Activated T-cell treated with anti-CD3 and anti-CD28 coated beads, Interleukin-2, amount 50 U/mL, for 48 hours (primary cell): Measurements from ENCODE around the gene S100PBP.
A peak's percentile ranks its signal among the peaks of the same experiment; 100 is the strongest.

Source experiments
- DNase-seq, 2 experiments: peaks; one replicate each; pipeline ENCODE4 v3.0.0-alpha.2; 2020

S100PBP gene

GRCh38 chr1:32871364-32872191, 54.1 kb downstream of the S100PBP start:
- peak in 1 of 2 experiments; percentile 26 for DNase-seq

- DNase-seq, result peak in 1 of 2 experiments; percentile 22
Measured at GRCh38 chr1:32872192-32872460, 54.7 kb downstream of the S100PBP start.

- DNase-seq, result peak in 1 of 2 experiments; percentile 11
Measured at GRCh38 chr1:32873484-32873883, 56.0 kb downstream of the S100PBP start.

- DNase-seq, result no peak
Measured at GRCh38 chr1:32874860-32875752, 57.7 kb downstream of the S100PBP start.

DNA sequence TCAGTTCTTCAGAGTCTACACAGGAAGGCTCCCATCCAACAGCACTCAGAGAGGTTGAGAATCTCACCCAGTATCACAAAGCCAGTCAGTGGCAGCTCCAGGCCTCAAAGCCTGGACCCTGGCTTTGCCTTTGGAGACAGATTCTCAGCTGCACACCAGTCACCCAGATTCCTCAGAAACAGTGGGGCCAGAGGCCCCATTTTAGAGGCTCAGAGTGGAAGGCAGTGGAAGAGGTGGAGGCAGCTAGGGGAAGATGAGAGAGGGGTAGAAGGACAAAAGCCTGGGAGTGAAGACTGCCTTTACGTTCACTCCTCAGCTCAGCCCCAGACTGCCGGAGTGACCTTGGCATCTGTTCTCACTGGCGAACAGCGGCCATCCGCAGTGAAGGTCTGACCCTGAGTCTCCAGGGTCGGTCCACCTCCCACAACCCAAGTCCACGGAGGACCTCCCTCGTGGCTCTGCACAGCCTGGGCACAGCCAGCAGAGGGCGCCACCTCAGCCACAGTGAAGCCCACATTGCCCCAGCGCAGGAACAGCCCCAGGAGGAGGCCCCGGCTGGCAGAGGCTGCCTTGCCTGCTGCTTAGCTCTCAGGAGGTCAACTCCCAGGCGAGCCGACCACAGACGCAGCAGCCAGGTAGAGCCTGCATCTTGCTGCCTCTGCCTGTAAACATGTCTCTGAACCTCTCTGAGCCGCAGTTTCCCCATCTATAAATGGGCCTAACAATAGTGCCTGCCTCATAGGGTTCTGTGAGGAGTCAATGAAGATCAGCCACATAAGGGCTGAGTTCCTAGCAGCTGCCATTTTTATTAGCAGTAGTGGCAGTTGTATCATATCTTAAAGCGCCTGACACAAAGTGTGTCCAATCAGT, 59.1 kb downstream of the S100PBP start:
- DNase-seq, result peak; percentile 81 to 84

- no peak for DNase-seq
Measured at GRCh38 chr1:32877211-32878110, 60.0 kb downstream of the S100PBP start.

GRCh38 chr1:32878183-32878582, 60.7 kb downstream of the S100PBP start:
- no peak for DNase-seq

GRCh38 chr1:32878637-32879041, 61.2 kb downstream of the S100PBP start:
- no peak for DNase-seq

GRCh38 chr1:32881291-32881690, 63.8 kb downstream of the S100PBP start:
- DNase-seq, result no peak

DNA sequence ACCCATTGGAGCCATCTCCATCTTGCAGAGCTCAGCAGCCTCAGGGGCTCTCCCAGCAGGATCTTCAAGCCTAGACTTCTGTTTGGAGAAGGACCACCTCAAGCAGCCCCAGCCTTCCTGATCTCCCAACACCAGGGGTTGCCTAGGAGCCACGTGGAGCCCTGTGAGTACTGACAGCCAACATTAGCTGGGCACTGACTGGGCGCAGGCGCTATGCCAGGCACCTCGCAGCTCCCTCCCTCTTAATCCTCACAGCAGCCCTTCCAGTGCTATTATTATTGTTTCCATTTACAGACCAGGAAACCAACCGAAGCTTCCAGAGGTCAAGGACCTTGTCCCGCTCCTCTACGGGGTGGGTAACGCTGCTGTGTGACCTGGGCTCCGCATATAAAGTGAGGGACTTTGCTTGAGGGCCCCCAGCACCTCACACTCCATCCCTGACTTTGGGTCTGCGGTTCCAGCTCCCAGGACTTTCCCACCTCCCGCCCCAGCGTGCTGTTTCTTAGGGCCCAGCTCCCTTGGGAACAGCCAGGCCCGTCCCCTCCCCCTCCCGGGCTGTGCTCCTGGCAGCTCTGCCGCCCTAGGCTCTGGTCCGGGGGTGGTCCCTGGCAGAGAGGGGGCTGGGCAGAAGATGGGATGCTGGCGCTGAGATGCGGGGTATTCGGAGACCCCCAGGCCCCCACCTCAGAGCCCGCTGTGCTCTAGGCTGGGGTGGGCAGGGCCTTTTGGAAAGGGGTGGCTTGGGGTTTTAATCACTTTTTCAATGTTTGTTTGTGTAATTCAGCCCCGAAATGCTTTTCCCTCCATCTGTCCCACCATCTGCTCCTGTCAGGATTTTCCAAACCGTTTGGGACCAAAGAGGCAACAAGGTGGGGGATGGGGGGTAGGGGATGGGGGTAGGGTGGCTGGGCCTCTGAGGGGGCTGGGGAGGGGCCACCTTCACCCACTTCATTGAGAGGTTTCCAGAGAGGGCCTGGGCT, 64.7 kb downstream of the S100PBP start:
- no peak for DNase-seq

GRCh38 chr1:32883338-32884031, 66.0 kb downstream of the S100PBP start:
- no peak for DNase-seq

DNA sequence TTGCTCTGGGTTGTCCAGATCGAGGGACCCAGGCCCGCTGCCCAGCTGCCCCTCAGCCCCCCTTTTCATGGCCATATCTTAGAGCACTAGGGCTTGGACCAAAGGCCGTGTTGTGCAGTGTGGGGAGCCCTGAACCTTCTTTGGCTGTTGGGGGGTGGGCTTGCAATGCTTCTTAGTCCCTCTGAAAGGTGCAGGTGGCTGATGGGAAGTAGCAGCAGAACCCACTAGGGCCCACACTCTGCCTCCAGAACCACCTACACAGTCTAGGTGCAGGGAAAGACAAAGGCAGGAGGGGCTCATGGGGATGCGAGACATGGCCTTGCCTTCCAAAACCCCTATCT, 66.5 kb downstream of the S100PBP start:
- DNase-seq, result no peak

- DNase-seq, result no peak
Measured at GRCh38 chr1:32884726-32885125, 67.3 kb downstream of the S100PBP start.

- DNase-seq, result no peak
Measured at GRCh38 chr1:32885676-32886003, 68.2 kb downstream of the S100PBP start.

DNA sequence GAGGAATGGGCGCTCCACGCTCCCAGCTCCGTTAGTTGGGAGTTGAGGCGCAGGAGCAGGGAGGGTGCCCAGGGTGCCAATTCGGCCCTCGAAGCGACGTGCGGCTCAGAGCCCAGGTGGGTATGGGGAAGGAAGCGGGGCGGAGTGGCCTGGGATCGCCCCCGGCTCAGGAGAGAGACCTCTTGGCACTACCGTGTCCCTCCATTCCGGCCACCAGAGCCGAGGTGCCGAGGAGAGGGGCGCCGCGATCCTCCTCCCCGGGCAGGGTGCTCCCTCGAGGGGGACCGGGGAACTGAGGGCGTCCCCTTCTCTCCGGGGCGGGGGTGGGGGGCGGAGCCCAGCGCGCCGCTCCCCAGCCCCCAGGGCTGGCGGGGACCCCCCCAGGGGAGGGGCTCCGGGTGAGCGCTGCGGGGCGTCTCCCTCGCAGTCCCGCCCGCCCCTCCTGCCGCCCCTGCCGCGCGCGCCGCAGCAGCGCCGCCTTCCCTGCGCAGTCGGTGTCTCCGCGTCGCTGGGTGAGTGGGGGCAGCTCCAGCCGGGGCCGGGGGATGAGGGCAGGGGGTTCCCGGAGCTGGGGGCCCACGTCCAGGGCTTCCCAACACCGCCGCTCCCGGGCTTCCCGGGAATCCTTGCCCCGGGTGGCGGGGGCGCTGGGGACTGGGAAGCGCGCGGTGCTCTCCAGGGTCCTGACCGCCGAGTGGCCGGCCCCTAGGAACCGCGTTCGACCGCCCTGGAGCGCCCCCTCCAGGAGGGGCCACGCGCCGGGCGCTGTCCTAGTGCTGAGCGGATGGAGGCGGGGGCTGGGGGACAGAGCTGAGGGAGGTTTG, 68.8 kb downstream of the S100PBP start, which contains the start of gene HPCA:
Gene HPCA (plus strand): TSS at position 488 of the 824 bp plus-strand sequence. CDS start 2,408 bp downstream, outside the sequence.
- DNase-seq, result peak; percentile 63 to 72

DNA sequence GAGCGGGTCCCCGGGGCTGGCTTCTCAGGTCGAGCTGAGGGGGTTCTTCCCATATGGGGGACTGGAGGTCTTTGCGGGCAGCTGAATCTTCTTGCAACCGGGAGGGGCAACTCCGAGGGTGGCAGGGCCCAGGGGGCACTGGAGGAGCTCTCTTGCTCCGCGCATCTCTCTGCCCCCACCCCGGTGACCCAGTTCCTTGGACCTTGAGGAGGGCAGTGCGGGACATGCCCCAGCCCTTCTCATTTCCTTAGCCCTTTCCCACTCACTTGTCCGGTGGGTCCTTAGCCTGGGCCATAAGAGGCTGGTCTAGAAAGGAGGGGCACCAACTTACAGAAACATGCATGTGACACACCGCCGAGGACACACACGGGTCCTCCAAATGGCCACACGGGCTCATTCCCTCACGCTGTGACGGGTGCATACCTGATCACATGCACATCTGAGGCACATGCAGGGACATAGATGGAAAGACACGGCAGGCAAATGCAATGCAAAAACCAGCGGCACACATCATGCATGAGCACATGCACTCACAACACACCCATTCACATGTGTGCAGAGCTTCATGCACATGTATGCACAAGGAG, 69.5 kb downstream of the S100PBP start:
- no peak for DNase-seq

- DNase-seq, result no peak
Measured at GRCh38 chr1:32887623-32888022, 70.2 kb downstream of the S100PBP start.

DNA sequence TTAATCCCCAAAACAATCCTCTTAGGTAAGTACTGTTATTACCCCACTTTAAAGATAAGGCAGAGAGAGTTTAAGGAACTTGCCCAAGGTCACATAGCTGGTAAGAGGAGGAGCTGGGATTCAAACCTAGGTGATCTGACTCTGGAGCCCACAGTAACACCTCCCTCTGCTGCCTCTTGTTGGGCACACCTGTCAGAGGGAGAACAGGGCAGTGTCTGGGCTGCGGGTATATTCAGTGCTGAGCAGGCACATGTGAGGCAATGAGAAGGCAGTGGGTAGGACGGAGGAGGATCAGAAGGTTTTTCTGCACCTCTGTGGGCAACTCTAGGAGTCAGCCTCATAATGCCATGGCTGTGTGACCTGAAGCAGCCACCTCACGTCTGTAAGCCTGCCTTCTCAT, 70.7 kb downstream of the S100PBP start:
- DNase-seq, result no peak
